Retinal pigment epithelial cell (primary cell): ENCODE measurements around the gene STKLD1.
A peak's percentile ranks its signal among the peaks of the same experiment; 100 is the strongest.

ENCODE experiments used
- DNase-seq: peaks from one replicate; pipeline ENCODE4 v3.0.0-alpha.2; 2010; ENCODE audit warnings: low read depth
- H3K4me3 ChIP-seq: 2 replicates; pipeline ENCODE4 v1.5.1; 2011; ENCODE audit warnings: mild to moderate bottlenecking, low read length, control low read depth, moderate library complexity
- CTCF ChIP-seq: conservative IDR thresholded peaks from 2 replicates; pipeline ENCODE4 v1.5.1; 2011; ENCODE audit warnings: low read depth, low read length, control low read depth, inconsistent platforms

Gene STKLD1

GRCh38 chr9:133405508-133406438 is 29.6 kb downstream of the STKLD1 start:
- TF ChIP-seq CTCF: no peak
- no peak for DNase-seq
- H3K4me3 ChIP-seq: no peak overlapping the region

GRCh38 chr9:133406480-133407307 is 30.5 kb downstream of the STKLD1 start:
- no peak overlapping the region for H3K4me3 ChIP-seq
- peak; percentile 93 for TF ChIP-seq CTCF

GRCh38 chr9:133408042-133408441 is 31.9 kb downstream of the STKLD1 start:
- no peak for DNase-seq
- TF ChIP-seq CTCF: no peak
- no peak overlapping the region for H3K4me3 ChIP-seq

More at GRCh38 chr9:133406480-133407307, 30.5 kb downstream of the STKLD1 start:
- no peak for DNase-seq

- TF ChIP-seq CTCF: no peak
- DNase-seq: no peak
Observed at GRCh38 chr9:133415170-133415569, 39.0 kb downstream of the STKLD1 start.

GRCh38 chr9:133417541-133418461 is 41.6 kb downstream of the STKLD1 start, which contains the start of gene REXO4:
Gene REXO4, minus strand, starts transcription at chr9:133418010. Its CDS starts 166 bp downstream, at chr9:133417844.
- DNase-seq: peak; percentile 55
- TF ChIP-seq CTCF: no peak
- H3K4me3 ChIP-seq: peak within 1 kb of the TSS; percentile 86

More at GRCh38 chr9:133415170-133415569, 39.0 kb downstream of the STKLD1 start:
- no peak overlapping the region for H3K4me3 ChIP-seq

GRCh38 chr9:133419005-133419404 is 42.8 kb downstream of the STKLD1 start:
- no peak overlapping the region for H3K4me3 ChIP-seq
- no peak for DNase-seq

More at GRCh38 chr9:133419005-133419404, 42.8 kb downstream of the STKLD1 start:
- TF ChIP-seq CTCF: no peak
